Measurements from ENCODE around the gene TBXAS1.

DNA sequence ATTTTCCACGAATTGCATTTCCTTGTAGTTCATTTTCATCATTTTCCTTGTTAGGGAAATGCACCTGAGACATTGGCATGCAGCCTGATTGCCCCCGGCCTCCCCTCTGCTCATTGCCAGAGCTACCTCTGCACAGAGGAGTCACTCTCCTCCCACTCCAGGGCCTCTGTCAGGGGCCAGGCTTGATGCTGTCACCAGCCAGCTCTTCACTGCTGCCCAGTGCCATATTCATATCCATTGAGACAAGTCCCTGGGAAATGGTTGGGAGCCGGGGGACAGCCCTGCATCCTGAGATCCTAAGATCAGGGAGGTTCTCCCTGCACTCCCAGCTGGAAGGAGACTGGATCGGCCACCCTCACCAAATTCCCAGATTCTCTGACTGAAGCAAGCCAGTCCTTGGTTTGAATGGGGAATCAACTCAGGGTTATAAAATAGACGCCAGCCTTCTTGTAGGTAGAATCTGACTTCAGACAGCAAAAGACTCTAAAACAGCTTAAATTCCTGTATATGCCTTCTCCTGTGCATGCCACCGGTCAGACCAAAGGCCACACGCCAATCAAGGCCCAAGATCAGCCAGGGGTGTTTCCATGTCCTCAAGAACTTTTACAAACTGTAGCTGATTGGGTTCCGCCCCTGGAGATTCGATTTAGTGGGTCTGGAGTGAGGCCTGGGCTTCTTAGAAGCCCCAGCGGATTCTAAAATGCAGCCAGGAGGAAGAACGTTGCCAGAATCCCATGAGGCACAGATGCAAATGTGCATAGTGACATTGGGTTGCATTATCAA lies 147.2 kb downstream of the TBXAS1 start:
- TF ChIP-seq POLR2AphosphoS5 (IDR thresholded peaks at IDR 0.05) (no peak), CTCF (IDR thresholded peaks at IDR 0.05) (no peak)

All from transverse colon (tissue), 4 donors.